H1 (cell line): Measurements from ENCODE around the gene RASGRP4. TPM values are rescaled to one million over a fixed set of nuclear protein-coding genes. Genes with fewer than 3 reads are reported as not detected.

Experiments
- CTCF ChIA-PET: fragments of 300-600 bp; sonication (Branson Sonifier 250); formaldehyde crosslinking; loops from one replicate; lab custom pipeline; 2021; ENCODE audit not compliant: partially characterized antibody; lab: Charles Lee
- POLR2A ChIA-PET: fragments of 300-600 bp; sonication (Branson Sonifier 250); formaldehyde crosslinking; loops from one replicate; lab custom pipeline; 2021; ENCODE audit warnings: inconsistent platforms; ENCODE audit not compliant: partially characterized antibody; lab: Charles Lee
- DNase-seq, 2 experiments: peaks; one replicate each; pipeline versions ENCODE4 v3.0.0 to v3.0.0-alpha.2; 2010 to 2022; ENCODE audit warnings: low spot score in 2 of 2, low read depth in 1 of 2, mixed read lengths in 1 of 2
- FAIRE-seq: peaks from 2 replicates; lab custom pipeline; 2011; peaks lifted over from hg19 to GRCh38; lab: Jason Lieb, UNC
- H2AFZ ChIP-seq: 2 replicates; pipeline ENCODE4 v1.8.1; 2012; ENCODE audit warnings: low read length, inconsistent platforms
- H2AK5ac ChIP-seq: 2 replicates; pipeline ENCODE4 v1.6.1; 2013; ENCODE audit warnings: low read depth, low read length
- H2BK120ac ChIP-seq: replicated peaks from 2 replicates; pipeline ENCODE3; 2013; ENCODE audit warnings: low read depth, low read length, inconsistent platforms
- H2BK12ac ChIP-seq: 2 replicates; pipeline ENCODE4 v1.6.1; 2013; ENCODE audit warnings: low read depth, low read length
- H2BK15ac ChIP-seq: 2 replicates; pipeline ENCODE4 v1.6.1; 2013; ENCODE audit warnings: low read length
- H2BK20ac ChIP-seq: 2 replicates; pipeline ENCODE4 v1.6.1; 2013; ENCODE audit warnings: low read length
- H2BK5ac ChIP-seq: 2 replicates; pipeline ENCODE4 v1.6.1; 2013; ENCODE audit warnings: low read depth, low read length
- H3K14ac ChIP-seq: 2 replicates; pipeline ENCODE4 v1.6.1; 2013; ENCODE audit warnings: inconsistent platforms; ENCODE audit not compliant: insufficient read length
- H3K18ac ChIP-seq: 2 replicates; pipeline ENCODE4 v1.6.1; 2013; ENCODE audit warnings: low read length; ENCODE audit errors: extremely low read depth
- H3K23ac ChIP-seq: 2 replicates; pipeline ENCODE4 v1.6.1; 2013; ENCODE audit warnings: inconsistent platforms; ENCODE audit not compliant: insufficient read length
- H3K23me2 ChIP-seq: 2 replicates; pipeline ENCODE4 v1.6.1; 2013; ENCODE audit warnings: low read depth, low read length
- H3K27ac ChIP-seq: 2 replicates; pipeline ENCODE4 v1.6.1; 2011; ENCODE audit warnings: low read depth, low read length, inconsistent platforms
- H3K27me3 ChIP-seq, 4 experiments: replicated peaks in 1 of 4; 1 replicate in 1 of 4; 2 replicates in 3 of 4; pipeline versions ENCODE4 v1.6.1 to v1.8.1; 2011 to 2013; ENCODE audit warnings: low read length in 3 of 4, mild to moderate bottlenecking in 3 of 4, inconsistent platforms in 2 of 4, mixed read lengths in 2 of 4, moderate library complexity in 1 of 4; ENCODE audit not compliant: control insufficient read depth in 3 of 4, insufficient read depth in 3 of 4; ENCODE audit errors: extremely low read depth in 1 of 4
- H3K36me3 ChIP-seq, 4 experiments: 2 replicates each; pipeline versions ENCODE4 v1.6.1 to v1.8.1; 2011 to 2013; ENCODE audit warnings: mild to moderate bottlenecking in 4 of 4, low read length in 3 of 4, moderate library complexity in 2 of 4, control low read depth in 1 of 4, inconsistent platforms in 1 of 4; ENCODE audit not compliant: insufficient read depth in 4 of 4, control insufficient read depth in 2 of 4
- H3K4ac ChIP-seq: replicated peaks from 2 replicates; pipeline ENCODE3; 2013; ENCODE audit warnings: low read length, low read depth, mixed read lengths, inconsistent platforms; ENCODE audit not compliant: insufficient read length
- H3K4me1 ChIP-seq, 4 experiments: replicated peaks in 1 of 4; 1 replicate in 1 of 4; 2 replicates in 3 of 4; pipeline versions ENCODE4 v1.6.1 to v1.8.1; 2011 to 2013; ENCODE audit warnings: low read length in 3 of 4, inconsistent platforms in 2 of 4, mixed read lengths in 1 of 4; ENCODE audit not compliant: insufficient read depth in 4 of 4, control insufficient read depth in 3 of 4
- H3K4me2 ChIP-seq, 2 experiments: 2 replicates each; pipeline versions ENCODE4 v1.6.1 to v1.8.1; 2011 to 2013; ENCODE audit warnings: low read depth in 2 of 2, low read length in 2 of 2, control low read depth in 1 of 2, inconsistent platforms in 1 of 2, mild to moderate bottlenecking in 1 of 2; ENCODE audit not compliant: insufficient read depth in 1 of 2
- H3K4me3 ChIP-seq, 4 experiments: fragments of 200-600, 300-600 bp in 1 of 4; sonication (generic), shearing (Covaris generic), sonication (Bioruptor Twin) in 1 of 4; 2 replicates each; pipeline versions ENCODE4 v1.5.1 to v1.8.1; 2011 to 2016; ENCODE audit warnings: low read length in 4 of 4, low read depth in 3 of 4, control low read depth in 2 of 4, inconsistent platforms in 2 of 4, mild to moderate bottlenecking in 2 of 4, mixed read lengths in 1 of 4, moderate library complexity in 1 of 4; ENCODE audit not compliant: insufficient read depth in 2 of 4; ENCODE audit errors: extremely low read depth in 1 of 4
- H3K56ac ChIP-seq: replicated peaks from 2 replicates; pipeline ENCODE3; 2013; ENCODE audit warnings: low read depth, mild to moderate bottlenecking, mixed read lengths, low read length, inconsistent platforms; ENCODE audit not compliant: insufficient read length
- H3K79me1 ChIP-seq: 2 replicates; pipeline ENCODE4 v1.6.1; 2013; ENCODE audit warnings: low read depth, low read length, control low read depth
- H3K79me2 ChIP-seq, 2 experiments: 2 replicates each; pipeline versions ENCODE4 v1.6.1 to v1.8.1; 2012 to 2013; ENCODE audit warnings: low read length in 2 of 2, mild to moderate bottlenecking in 2 of 2, inconsistent platforms in 1 of 2; ENCODE audit not compliant: insufficient read depth in 2 of 2, control insufficient read depth in 1 of 2
- H3K9ac ChIP-seq, 4 experiments: replicated peaks in 1 of 4; 1 replicate in 1 of 4; 2 replicates in 3 of 4; pipeline versions ENCODE4 v1.6.1 to v1.8.1; 2011 to 2013; ENCODE audit warnings: low read depth in 3 of 4, low read length in 3 of 4, control low read depth in 2 of 4, mild to moderate bottlenecking in 2 of 4, moderate library complexity in 2 of 4, inconsistent platforms in 1 of 4; ENCODE audit errors: extremely low read depth in 1 of 4
- H3K9me3 ChIP-seq, 2 experiments: 2 replicates each; pipeline versions ENCODE4 v1.6.1 to v1.8.1; 2012 to 2013; ENCODE audit warnings: mild to moderate bottlenecking in 2 of 2, moderate library complexity in 2 of 2, control low read depth in 1 of 2, inconsistent platforms in 1 of 2, low read depth in 1 of 2, low read length in 1 of 2, mixed read lengths in 1 of 2; ENCODE audit not compliant: insufficient read depth in 2 of 2
- H4K20me1 ChIP-seq, 2 experiments: replicated peaks in 1 of 2; 2 replicates each; pipeline versions ENCODE3 to v1.8.1; 2011 to 2013; ENCODE audit warnings: inconsistent platforms in 2 of 2, low read length in 2 of 2, mild to moderate bottlenecking in 1 of 2; ENCODE audit not compliant: insufficient read depth in 2 of 2, control insufficient read depth in 1 of 2
- H4K5ac ChIP-seq: 2 replicates; pipeline ENCODE4 v1.6.1; 2013; ENCODE audit warnings: low read length, low read depth, mixed read lengths, inconsistent platforms; ENCODE audit not compliant: insufficient read length
- H4K8ac ChIP-seq: 2 replicates; pipeline ENCODE4 v1.8.0; 2013; ENCODE audit warnings: mild to moderate bottlenecking, moderate library complexity, low read length, inconsistent platforms; ENCODE audit not compliant: insufficient read depth; ENCODE audit errors: extremely low read depth
- H4K91ac ChIP-seq: replicated peaks from 2 replicates; pipeline ENCODE3; 2013; ENCODE audit warnings: low read length, mixed read lengths, inconsistent platforms; ENCODE audit not compliant: insufficient read length
- RXRA ChIP-seq: IDR thresholded peaks from 2 replicates; pipeline ENCODE4 v1.6.1; 2011; ENCODE audit warnings: low read depth, mild to moderate bottlenecking, low read length, moderate library complexity; ENCODE audit not compliant: insufficient read depth
- TBP ChIP-seq: IDR thresholded peaks from 2 replicates; pipeline ENCODE4 v1.6.1; 2011; ENCODE audit warnings: low read depth, low read length, improper control_type of control experiment
- WGBS, 2 experiments: shearing (Covaris generic) in 1 of 2; methylation state at CpG; one replicate each; pipeline versions ENCODE4 v1.1.6 to v1.1.7; 2013 to 2015; ENCODE audit warnings: low lambda C conversion rate in 2 of 2, mixed read lengths in 2 of 2, inconsistent platforms in 1 of 2, low coverage in 1 of 2, missing lambda C conversion rate in 1 of 2; ENCODE audit not compliant: insufficient replicate concordance in 2 of 2, insufficient coverage in 1 of 2, insufficient read length in 1 of 2; ENCODE audit errors: extremely low coverage in 1 of 2, missing lambda C conversion rate in 1 of 2; 5-methylcytosine and 5-hydroxymethylcytosine counted together
- polyA plus RNA-seq, 7 experiments: library from polyadenylated mRNA; depleted of rRNA in 3 of 7; stranded (reverse) in 5 of 7; unstranded in 2 of 7; fragments of >200 nt in 5 of 7; fragments of 200-250 nt in 2 of 7; gene quantifications; 1 replicate in 5 of 7; 2 replicates in 1 of 7; 4 replicates in 1 of 7; pipeline versions ENCODE4 v1.2.1 to v1.2.3, GENCODE V29; 2011 to 2013; ENCODE audit warnings: missing spikeins in 2 of 7, mixed read lengths in 2 of 7
- total RNA-seq: library from RNA; stranded (reverse); fragmentation: NEBNext Ultra II Directional; extraction: Animal tissue kit (Norgen Biotek cat#: 25700); gene quantifications from 2 replicates; pipeline ENCODE4 v1.2.1, GENCODE V29; 2021

The RASGRP4 gene
- total and polyA plus RNA-seq, 2 of the 8 experiments (the other 6 are each of a cell fraction or from before 2014, with no cell fraction given) = 1.9 to 3.1 TPM

DNA sequence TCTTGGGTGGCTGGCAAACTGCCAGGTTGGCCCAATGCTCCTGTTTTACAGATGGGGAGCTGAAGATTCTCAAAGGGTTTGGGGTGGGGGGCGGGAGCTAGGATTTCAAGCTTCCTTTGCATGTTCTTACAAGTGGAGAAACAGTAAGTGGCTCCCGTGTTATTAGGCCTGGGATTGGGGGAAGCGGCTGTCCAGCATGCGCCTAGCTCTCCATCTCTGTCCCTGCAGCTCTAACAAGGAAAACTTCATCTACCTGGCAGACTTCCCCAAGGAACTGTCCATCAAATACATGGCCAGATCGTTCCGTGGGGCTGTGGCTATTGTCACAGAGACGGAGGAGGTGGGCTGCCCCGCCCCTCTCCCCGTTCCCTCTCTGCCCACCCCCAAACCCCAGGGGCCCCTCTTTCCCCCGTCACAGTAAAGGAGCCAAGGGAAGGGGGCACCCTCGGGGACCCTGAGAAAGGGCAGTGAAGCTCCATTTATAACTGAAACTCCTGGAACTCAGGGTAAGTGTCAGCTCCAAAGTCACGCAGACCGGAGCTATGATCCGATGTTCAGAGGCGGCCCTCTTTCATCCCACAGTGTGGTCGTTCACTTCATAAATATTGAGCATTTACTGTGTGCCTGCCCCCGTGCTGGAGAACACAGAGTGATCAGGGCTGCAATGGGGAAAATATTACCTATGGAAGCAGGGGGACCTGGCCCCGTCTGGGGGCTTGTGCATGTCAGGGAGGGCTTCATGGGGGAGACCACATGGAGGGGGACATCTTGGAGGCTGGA lies 66.6 kb downstream of the RASGRP4 start:
- H3K9ac ChIP-seq = no peak overlapping the region
- H3K27me3 ChIP-seq = peaks cover 4 to 25% (median 19%) of the 10 kb centered on the region in 4 experiments
- H3K4ac ChIP-seq = no peak overlapping the region
- peaks cover 0 to under 1% of the 10 kb centered on the region in 2 experiments; a peak in 1 of 4 replicates for H3K9me3 ChIP-seq
- FAIRE-seq (no peak), DNase-seq (no peak)
- peaks cover 8% of the 10 kb centered on the region; the same call in 1 of the 2 replicates for H3K23me2 ChIP-seq
- H3K4me1 ChIP-seq = peaks cover 0 to 5% (median 2%) of the 10 kb centered on the region in 4 experiments; a peak in 3 of 7 replicates
- H3K4me2 ChIP-seq = no peak overlapping the region; a peak in 1 of 4 replicates
- no peak overlapping the region for H2BK5ac ChIP-seq
- no peak overlapping the region for H3K56ac ChIP-seq
- no peak overlapping the region for H3K27ac ChIP-seq
- H2BK20ac ChIP-seq = no peak overlapping the region
- no peaks in the 10 kb centered on the region for H3K36me3 ChIP-seq
- no peak overlapping the region for H4K91ac ChIP-seq
- H3K79me1 ChIP-seq = no peaks in the 10 kb centered on the region
- no peak overlapping the region for H4K5ac ChIP-seq
- no peak overlapping the region for H3K4me3 ChIP-seq
- H3K79me2 ChIP-seq = no peaks in the 10 kb centered on the region
- H4K20me1 ChIP-seq = peaks cover 0 to 2% of the 10 kb centered on the region in 2 experiments
- H2BK120ac ChIP-seq = no peak overlapping the region
- no peak overlapping the region for H2AK5ac ChIP-seq
- H2BK12ac ChIP-seq = no peak overlapping the region
- no peak overlapping the region for H4K8ac ChIP-seq
- H3K14ac ChIP-seq = no peak overlapping the region
- ChIA-PET POLR2A (interaction anchor here (0.6 to 1.8 kb wide), 6 partner anchors 9 to 1594 kb away, joined by 3 to 5 read pairs (median 3); partner anchors contain the start of genes C19orf33 and SIPA1L3), CTCF (interaction anchor here (0.7 to 2.8 kb wide), 2 partner anchors 15 to 234 kb away, joined by 3 to 9 read pairs; partner anchors contain the start of gene PSMD8)
- no peak overlapping the region for H2AFZ ChIP-seq
- no peak overlapping the region for H2BK15ac ChIP-seq
- no peak overlapping the region for H3K23ac ChIP-seq
- WGBS, 2 experiments = 81% methylated on average over 11 of the region's 18 CpGs; no CpG with 5 or more reads in 1 of the 2 experiments
- H3K18ac ChIP-seq = no peak overlapping the region
- no peak for TF ChIP-seq RXRA
- no peak for TF ChIP-seq TBP
